H1 (cell line): ENCODE results near the gene ADGRB3. TPM values are rescaled to one million over a fixed set of nuclear protein-coding genes. Genes with fewer than 3 reads are reported as not detected.

Experiments used
- CBX5 ChIP-seq: fragments of 300-800, 300-1000 bp; sonication (generic); IDR thresholded peaks from 2 replicates; pipeline ENCODE4 v1.7.1; 2016; ENCODE audit warnings: antibody characterized with exemption, low read length, low read depth
- CHD7 ChIP-seq: fragments of 300-600 bp; sonication (generic); IDR thresholded peaks from 2 replicates; pipeline ENCODE4 v1.7.1; 2012; ENCODE audit warnings: low read length, moderate library complexity, mild to moderate bottlenecking, inconsistent platforms; ENCODE audit not compliant: insufficient replicate concordance
- HDAC6 ChIP-seq: IDR thresholded peaks from one replicate; pipeline ENCODE4 v1.7.1; 2012; ENCODE audit warnings: low read depth, mild to moderate bottlenecking, inconsistent platforms, low read length, moderate library complexity
- NANOG ChIP-seq: IDR thresholded peaks from 2 replicates; pipeline ENCODE4 v1.6.1; 2011; ENCODE audit warnings: low read length, low read depth, mild to moderate bottlenecking, inconsistent platforms; ENCODE audit not compliant: insufficient read depth, poor library complexity, severe bottlenecking
- SUZ12 ChIP-seq: fragments of 200-600 bp; sonication (generic); IDR thresholded peaks from 2 replicates; pipeline ENCODE4 v1.6.1; 2012; ENCODE audit warnings: mild to moderate bottlenecking, inconsistent platforms, low read length, moderate library complexity, mixed read lengths
- TBP ChIP-seq: IDR thresholded peaks from 2 replicates; pipeline ENCODE4 v1.6.1; 2011; ENCODE audit warnings: low read depth, low read length, improper control_type of control experiment
- polyA plus RNA-seq, 7 experiments: library from polyadenylated mRNA; depleted of rRNA in 3 of 7; stranded (reverse) in 5 of 7; unstranded in 2 of 7; fragments of >200 nt in 5 of 7; fragments of 200-250 nt in 2 of 7; gene quantifications; 1 replicate in 5 of 7; 2 replicates in 1 of 7; 4 replicates in 1 of 7; pipeline versions ENCODE4 v1.2.1 to v1.2.3, GENCODE V29; 2011 to 2013; ENCODE audit warnings: missing spikeins in 2 of 7, mixed read lengths in 2 of 7
- total RNA-seq: library from RNA; stranded (reverse); fragmentation: NEBNext Ultra II Directional; extraction: Animal tissue kit (Norgen Biotek cat#: 25700); gene quantifications from 2 replicates; pipeline ENCODE4 v1.2.1, GENCODE V29; 2021

The ADGRB3 gene
- total and polyA plus RNA-seq, 2 of the 8 experiments (the other 6 are each of a cell fraction or from before 2014, with no cell fraction given), result 0.35 to 1.2 TPM

GRCh38 chr6:69289689-69290495 lies 654.8 kb downstream of the ADGRB3 start (continued):
- TF ChIP-seq CHD7, result no peak
- no peak for TF ChIP-seq CBX5
- TF ChIP-seq NANOG, result no peak
- TF ChIP-seq SUZ12, result no peak
- TF ChIP-seq HDAC6, result no peak
- no peak for TF ChIP-seq TBP
